ENCODE data around the gene THSD4. TPM values are rescaled to one million over a fixed set of nuclear protein-coding genes. Genes with fewer than 3 reads are reported as not detected.

The THSD4 gene
- polyA plus RNA-seq, 1 experiment, result 45.8 TPM

- Histone ChIP-seq H3K27ac (ENCODE audit: low read depth, low read length) (no peak overlapping the region), H3K4me3 (ENCODE audit: low read depth, low read length) (no peak overlapping the region), H3K27me3 (ENCODE audit: control insufficient read depth, insufficient read depth, low read length) (no peaks in the 10 kb centered on the region), H3K9me3 (ENCODE audit: control insufficient read depth, insufficient read depth, low read length) (no peaks in the 10 kb centered on the region)
- POLR2A ChIA-PET, result no interaction called here
- TF ChIP-seq CTCF (IDR thresholded peaks at IDR 0.05; ENCODE audit: low read depth, low read length), result no peak
- DNase-seq (ENCODE audit: low read depth, low spot score), result no peak
- CTCF ChIA-PET, result no interaction called here
Measured at GRCh38 chr15:71734709-71735384, 619.6 kb downstream of the THSD4 start.

- TF ChIP-seq CTCF (IDR thresholded peaks at IDR 0.05; ENCODE audit: low read depth, low read length), result no peak
- no peak for DNase-seq (ENCODE audit: low read depth, low spot score)
- Histone ChIP-seq H3K9me3 (ENCODE audit: control insufficient read depth, insufficient read depth, low read length) (no peaks in the 10 kb centered on the region), H3K27me3 (ENCODE audit: control insufficient read depth, insufficient read depth, low read length) (no peaks in the 10 kb centered on the region), H3K4me3 (ENCODE audit: low read depth, low read length) (no peak overlapping the region), H3K27ac (ENCODE audit: low read depth, low read length) (no peak overlapping the region)
- ChIA-PET CTCF (no interaction called here), POLR2A (no interaction called here)
Measured at GRCh38 chr15:71735385-71735757, 620.1 kb downstream of the THSD4 start.

GRCh38 chr15:71736286-71736947, 621.1 kb downstream of the THSD4 start:
- ChIA-PET POLR2A (no interaction called here), CTCF (no interaction called here)
- Histone ChIP-seq H3K9me3 (ENCODE audit: control insufficient read depth, insufficient read depth, low read length) (no peaks in the 10 kb centered on the region), H3K4me3 (ENCODE audit: low read depth, low read length) (no peak overlapping the region), H3K27ac (ENCODE audit: low read depth, low read length) (no peak overlapping the region), H3K27me3 (ENCODE audit: control insufficient read depth, insufficient read depth, low read length) (no peaks in the 10 kb centered on the region)
- no peak for DNase-seq (ENCODE audit: low read depth, low spot score)
- TF ChIP-seq CTCF (IDR thresholded peaks at IDR 0.05; ENCODE audit: low read depth, low read length), result no peak

GRCh38 chr15:71737761-71738160, 622.5 kb downstream of the THSD4 start:
- TF ChIP-seq CTCF (IDR thresholded peaks at IDR 0.05; ENCODE audit: low read depth, low read length), result no peak
- Histone ChIP-seq H3K27me3 (ENCODE audit: control insufficient read depth, insufficient read depth, low read length) (no peaks in the 10 kb centered on the region), H3K4me3 (ENCODE audit: low read depth, low read length) (no peak overlapping the region), H3K9me3 (ENCODE audit: control insufficient read depth, insufficient read depth, low read length) (no peaks in the 10 kb centered on the region), H3K27ac (ENCODE audit: low read depth, low read length) (no peak overlapping the region)
- DNase-seq (ENCODE audit: low read depth, low spot score), result no peak
- ChIA-PET CTCF (no interaction called here), POLR2A (no interaction called here)

- CTCF ChIA-PET, result interaction anchor here (0.6 to 1.6 kb wide), 3 partner anchors 13 to 152 kb away, joined by 3 to 5 read pairs (median 3); no protein-coding TSS in a partner anchor
- no peaks in the 10 kb centered on the region for H3K9me3 ChIP-seq (ENCODE audit: control insufficient read depth, insufficient read depth, low read length)
- DNase-seq (ENCODE audit: low read depth, low spot score), result no peak
- no peak overlapping the region for H3K27ac ChIP-seq (ENCODE audit: low read depth, low read length)
- H3K4me3 ChIP-seq (ENCODE audit: low read depth, low read length), result no peak overlapping the region
- no peaks in the 10 kb centered on the region for H3K27me3 ChIP-seq (ENCODE audit: control insufficient read depth, insufficient read depth, low read length)
- POLR2A ChIA-PET, result no interaction called here
- no peak for TF ChIP-seq CTCF (IDR thresholded peaks at IDR 0.05; ENCODE audit: low read depth, low read length)
Measured at GRCh38 chr15:71739355-71739754, 624.1 kb downstream of the THSD4 start.

Data from AG04450 (cell line).